ENCODE data around the gene FOXP1.

- no peak for TF ChIP-seq CTCF (IDR thresholded peaks at IDR 0.05)
- TF ChIP-seq POLR2A (IDR thresholded peaks at IDR 0.05) = no peak
Measured at GRCh38 chr3:71323558-71323957, 260.0 kb downstream of the FOXP1 start.

Data from breast epithelium (tissue), 3 donors.